Stomach smooth muscle (tissue), 2 donors: Measurements from ENCODE around the gene GSG1L.

Experiments used
- H3K27ac ChIP-seq: one replicate; pipeline ENCODE4 v1.7.0; 2013; ENCODE audit warnings: mild to moderate bottlenecking, low read length, inconsistent platforms
- H3K27me3 ChIP-seq, 2 donors: one replicate each; pipeline ENCODE4 v1.7.0; 2013; ENCODE audit warnings: low read length in 2 of 2; ENCODE audit not compliant: insufficient read depth in 2 of 2, control insufficient read depth in 1 of 2
- H3K36me3 ChIP-seq, 2 donors: one replicate each; pipeline ENCODE4 v1.7.0; 2013; ENCODE audit warnings: low read length in 2 of 2; ENCODE audit not compliant: control insufficient read depth in 2 of 2, insufficient read depth in 2 of 2
- H3K4me1 ChIP-seq: one replicate; pipeline ENCODE4 v1.7.0; 2013; ENCODE audit warnings: low read length; ENCODE audit not compliant: control insufficient read depth, insufficient read depth
- H3K4me3 ChIP-seq, 2 donors: one replicate each; pipeline ENCODE4 v1.7.0; 2013; ENCODE audit warnings: low read length in 2 of 2
- H3K9ac ChIP-seq, 2 donors: one replicate each; pipeline ENCODE4 v1.7.0; 2013; ENCODE audit warnings: low read length in 2 of 2, mild to moderate bottlenecking in 1 of 2
- H3K9me3 ChIP-seq, 2 donors: one replicate each; pipeline ENCODE4 v1.7.0; 2013; ENCODE audit warnings: low read length in 2 of 2; ENCODE audit not compliant: control insufficient read depth in 2 of 2
- donor health status: healthy.
- donor health status: Pancreatic carcinoma.

GSG1L gene

GRCh38 chr16:27999687-28000086, 63.8 kb downstream of the GSG1L start:
- no peaks in the 10 kb centered on the region for H3K27me3 ChIP-seq
- peaks cover 0 to 4% of the 10 kb centered on the region in 2 donors for H3K9me3 ChIP-seq
- H3K27ac ChIP-seq, result no peak overlapping the region
- H3K36me3 ChIP-seq, result no peaks in the 10 kb centered on the region
- no peak overlapping the region for H3K4me3 ChIP-seq
- H3K4me1 ChIP-seq, result no peaks in the 10 kb centered on the region
- no peak overlapping the region for H3K9ac ChIP-seq

- H3K9me3 ChIP-seq, result peaks cover 4 to 8% of the 10 kb centered on the region in 2 donors
- no peaks in the 10 kb centered on the region for H3K27me3 ChIP-seq
- no peak overlapping the region for H3K9ac ChIP-seq
- H3K36me3 ChIP-seq, result no peaks in the 10 kb centered on the region
- no peaks in the 10 kb centered on the region for H3K4me1 ChIP-seq
- H3K4me3 ChIP-seq, result no peak overlapping the region
- no peak overlapping the region for H3K27ac ChIP-seq
These were observed 68.1 kb downstream of the GSG1L start for GRCh38 chr16:27995378-27995777.

GRCh38 chr16:27994686-27995085, 68.8 kb downstream of the GSG1L start:
- H3K9me3 ChIP-seq, result peaks cover 2 to 8% of the 10 kb centered on the region in 2 donors
- no peaks in the 10 kb centered on the region for H3K36me3 ChIP-seq
- no peak overlapping the region for H3K9ac ChIP-seq
- H3K27ac ChIP-seq, result no peak overlapping the region
- no peaks in the 10 kb centered on the region for H3K4me1 ChIP-seq
- H3K4me3 ChIP-seq, result no peak overlapping the region
- no peaks in the 10 kb centered on the region for H3K27me3 ChIP-seq

GRCh38 chr16:27993587-27993986, 69.9 kb downstream of the GSG1L start:
- Histone ChIP-seq H3K4me3 (no peak overlapping the region), H3K36me3 (no peaks in the 10 kb centered on the region), H3K27ac (no peak overlapping the region), H3K9me3 (peaks cover 0 to 8% of the 10 kb centered on the region in 2 donors), H3K9ac (no peak overlapping the region), H3K27me3 (no peaks in the 10 kb centered on the region), H3K4me1 (no peaks in the 10 kb centered on the region)

- no peaks in the 10 kb centered on the region for H3K27me3 ChIP-seq
- no peak overlapping the region for H3K4me3 ChIP-seq
- no peak overlapping the region for H3K27ac ChIP-seq
- H3K36me3 ChIP-seq, result no peaks in the 10 kb centered on the region
- no peaks in the 10 kb centered on the region for H3K4me1 ChIP-seq
- no peak overlapping the region for H3K9ac ChIP-seq
- H3K9me3 ChIP-seq, result peaks cover 0 to 8% of the 10 kb centered on the region in 2 donors
These were observed 71.6 kb downstream of the GSG1L start for GRCh38 chr16:27991876-27992275.

- Histone ChIP-seq H3K27me3 (no peaks in the 10 kb centered on the region), H3K9me3 (peaks cover 0 to 7% of the 10 kb centered on the region in 2 donors), H3K4me1 (no peaks in the 10 kb centered on the region), H3K9ac (no peak overlapping the region), H3K36me3 (no peaks in the 10 kb centered on the region), H3K27ac (no peak overlapping the region), H3K4me3 (no peak overlapping the region)
These were observed 77.5 kb downstream of the GSG1L start for GRCh38 chr16:27985981-27986380.

GRCh38 chr16:27984121-27984520, 79.4 kb downstream of the GSG1L start:
- H3K4me3 ChIP-seq, result no peak overlapping the region
- peaks cover 0 to 7% of the 10 kb centered on the region in 2 donors for H3K9me3 ChIP-seq
- no peaks in the 10 kb centered on the region for H3K4me1 ChIP-seq
- H3K27me3 ChIP-seq, result no peaks in the 10 kb centered on the region
- H3K9ac ChIP-seq, result no peak overlapping the region
- H3K36me3 ChIP-seq, result no peaks in the 10 kb centered on the region
- no peak overlapping the region for H3K27ac ChIP-seq

- Histone ChIP-seq H3K4me1 (no peaks in the 10 kb centered on the region), H3K27ac (no peak overlapping the region), H3K4me3 (no peak overlapping the region), H3K9me3 (peaks cover 0 to 7% of the 10 kb centered on the region in 2 donors), H3K27me3 (no peaks in the 10 kb centered on the region), H3K9ac (no peak overlapping the region), H3K36me3 (no peaks in the 10 kb centered on the region)
These were observed 80.3 kb downstream of the GSG1L start for GRCh38 chr16:27983244-27983643.

GRCh38 chr16:27982184-27982583, 81.3 kb downstream of the GSG1L start:
- H3K27ac ChIP-seq, result no peak overlapping the region
- no peaks in the 10 kb centered on the region for H3K4me1 ChIP-seq
- H3K9ac ChIP-seq, result no peak overlapping the region
- H3K4me3 ChIP-seq, result no peak overlapping the region
- no peaks in the 10 kb centered on the region for H3K27me3 ChIP-seq
- H3K36me3 ChIP-seq, result no peaks in the 10 kb centered on the region
- H3K9me3 ChIP-seq, result peaks cover 0 to 7% of the 10 kb centered on the region in 2 donors

GRCh38 chr16:27980919-27981700, 82.4 kb downstream of the GSG1L start:
- Histone ChIP-seq H3K27me3 (peaks cover 0 to 2% of the 10 kb centered on the region in 2 donors), H3K9ac (no peak overlapping the region), H3K9me3 (peaks cover 0 to 7% of the 10 kb centered on the region in 2 donors), H3K36me3 (no peaks in the 10 kb centered on the region), H3K27ac (no peak overlapping the region), H3K4me3 (no peak overlapping the region), H3K4me1 (no peaks in the 10 kb centered on the region)

GRCh38 chr16:27980076-27980775, 83.3 kb downstream of the GSG1L start:
- Histone ChIP-seq H3K4me3 (no peak overlapping the region), H3K27ac (no peak overlapping the region), H3K4me1 (no peaks in the 10 kb centered on the region), H3K9me3 (peaks cover 0 to 8% of the 10 kb centered on the region in 2 donors), H3K27me3 (peaks cover 0 to 2% of the 10 kb centered on the region in 2 donors), H3K36me3 (no peaks in the 10 kb centered on the region), H3K9ac (no peak overlapping the region)
